Right lobe of liver (tissue), 4 donors: ENCODE measurements around the gene KDM4B.

Source experiments
- POLR2A ChIP-seq: fragments of 450-650 bp; IDR thresholded peaks from one replicate; pipeline ENCODE4 v1.6.1; 2017; ENCODE audit warnings: antibody characterized with exemption, mild to moderate bottlenecking
- TF ChIP-seq, protein P1 (sequence below), 4 donors: fragments of 200-600 bp in 3 of 4; fragments of 450-650 bp in 1 of 4; IDR thresholded peaks; one replicate each; pipeline versions ENCODE4 v1.5.1 to v1.8.0; 2016 to 2022; ENCODE audit warnings: antibody characterized with exemption in 4 of 4, mild to moderate bottlenecking in 2 of 4
- donor health status: DM: no; HTN: no; CAD: no.
- donor health status: DM: no; HTN: no; CAD: no.
- donor health status: DM: no; HTN: yes; CAD: no.

- TF ChIP-seq, protein P1, sequence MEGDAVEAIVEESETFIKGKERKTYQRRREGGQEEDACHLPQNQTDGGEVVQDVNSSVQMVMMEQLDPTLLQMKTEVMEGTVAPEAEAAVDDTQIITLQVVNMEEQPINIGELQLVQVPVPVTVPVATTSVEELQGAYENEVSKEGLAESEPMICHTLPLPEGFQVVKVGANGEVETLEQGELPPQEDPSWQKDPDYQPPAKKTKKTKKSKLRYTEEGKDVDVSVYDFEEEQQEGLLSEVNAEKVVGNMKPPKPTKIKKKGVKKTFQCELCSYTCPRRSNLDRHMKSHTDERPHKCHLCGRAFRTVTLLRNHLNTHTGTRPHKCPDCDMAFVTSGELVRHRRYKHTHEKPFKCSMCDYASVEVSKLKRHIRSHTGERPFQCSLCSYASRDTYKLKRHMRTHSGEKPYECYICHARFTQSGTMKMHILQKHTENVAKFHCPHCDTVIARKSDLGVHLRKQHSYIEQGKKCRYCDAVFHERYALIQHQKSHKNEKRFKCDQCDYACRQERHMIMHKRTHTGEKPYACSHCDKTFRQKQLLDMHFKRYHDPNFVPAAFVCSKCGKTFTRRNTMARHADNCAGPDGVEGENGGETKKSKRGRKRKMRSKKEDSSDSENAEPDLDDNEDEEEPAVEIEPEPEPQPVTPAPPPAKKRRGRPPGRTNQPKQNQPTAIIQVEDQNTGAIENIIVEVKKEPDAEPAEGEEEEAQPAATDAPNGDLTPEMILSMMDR (IDR thresholded peaks at IDR 0.05): no peak
- TF ChIP-seq POLR2A: no peak
These were observed 112.7 kb downstream of the KDM4B start for GRCh38 chr19:5081443-5082161.
